ENCODE results near the gene SPATC1L. TPM values are rescaled to one million over a fixed set of nuclear protein-coding genes. Genes with fewer than 3 reads are reported as not detected.

SPATC1L gene
- total RNA-seq, 2 donors from 2014 or later, result 6.2 to 6.9 TPM

GRCh38 chr21:46120301-46121285 lies 63.7 kb downstream of the SPATC1L start:
- Histone ChIP-seq H3K4me3 (no peak overlapping the region), H3K27ac (no peak overlapping the region), H3K36me3 (no peaks in the 10 kb centered on the region), H3K4me1 (no peaks in the 10 kb centered on the region), H3K9ac (ENCODE audit: low read depth in 2 of 2, low read length in 2 of 2) (no peak overlapping the region), H3K27me3 (no peaks in the 10 kb centered on the region), H3K9me3 (no peaks in the 10 kb centered on the region)
- DNase-seq, result no peak
- no peak for TF ChIP-seq CTCF (IDR thresholded peaks at IDR 0.05)
- intact Hi-C loops (cut with DNase I), result no loop called here

- no peak for DNase-seq
- Histone ChIP-seq H3K9ac (ENCODE audit: low read depth in 2 of 2, low read length in 2 of 2) (no peak overlapping the region), H3K27ac (no peak overlapping the region), H3K9me3 (no peaks in the 10 kb centered on the region), H3K27me3 (no peaks in the 10 kb centered on the region), H3K4me3 (no peak overlapping the region), H3K36me3 (peaks cover 4% of the 10 kb centered on the region), H3K4me1 (no peaks in the 10 kb centered on the region)
- intact Hi-C loops (cut with DNase I), result no loop called here
- no peak for TF ChIP-seq CTCF (IDR thresholded peaks at IDR 0.05)
Measured at GRCh38 chr21:46119637-46120271, 64.5 kb downstream of the SPATC1L start.

- intact Hi-C loops (cut with DNase I), result no loop called here
- Histone ChIP-seq H3K27me3 (no peaks in the 10 kb centered on the region), H3K27ac (no peak overlapping the region), H3K9me3 (no peaks in the 10 kb centered on the region), H3K4me3 (no peak overlapping the region), H3K36me3 (peaks cover 4% of the 10 kb centered on the region), H3K9ac (ENCODE audit: low read depth in 2 of 2, low read length in 2 of 2) (no peak overlapping the region), H3K4me1 (no peaks in the 10 kb centered on the region)
- TF ChIP-seq CTCF (IDR thresholded peaks at IDR 0.05), result no peak
- DNase-seq, result no peak
Measured at GRCh38 chr21:46119144-46119636, 65.1 kb downstream of the SPATC1L start.

GRCh38 chr21:46118316-46119143 lies 65.7 kb downstream of the SPATC1L start:
- Histone ChIP-seq H3K36me3 (peaks cover 4% of the 10 kb centered on the region), H3K4me1 (no peaks in the 10 kb centered on the region), H3K27me3 (no peaks in the 10 kb centered on the region), H3K4me3 (no peak overlapping the region), H3K9me3 (no peaks in the 10 kb centered on the region), H3K9ac (ENCODE audit: low read depth in 2 of 2, low read length in 2 of 2) (no peak overlapping the region), H3K27ac (no peak overlapping the region)
- intact Hi-C loops (cut with DNase I), result no loop called here
- no peak for DNase-seq
- no peak for TF ChIP-seq CTCF (IDR thresholded peaks at IDR 0.05)
